Caco-2 (cell line): ENCODE data around the gene CPEB1. TPM values are rescaled to one million over a fixed set of nuclear protein-coding genes. Genes with fewer than 3 reads are reported as not detected.

Experiments
- BruUV-seq: library from RNA; stranded (reverse); fragments of 400-500 nt; replicated peaks from 2 replicates; lab custom pipeline; 2021; lab: Mats Ljungman, UMichigan
- CTCF ChIA-PET: fragments of 300-600 bp; sonication (Branson Sonifier 250); formaldehyde crosslinking; loops from one replicate; lab custom pipeline; 2022; ENCODE audit warnings: antibody characterized with exemption; lab: Charles Lee
- POLR2A ChIA-PET: fragments of 300-600 bp; sonication (Branson Sonifier 250); formaldehyde crosslinking; loops from one replicate; lab custom pipeline; 2022; ENCODE audit warnings: antibody characterized with exemption; lab: Charles Lee
- DNase-seq, 2 experiments: peaks; one replicate each; pipeline versions ENCODE4 v3.0.0 to v3.0.0-alpha.2; 2020 to 2022
- H3K27me3 ChIP-seq: replicated peaks from 2 replicates; pipeline ENCODE4 v1.6.0; 2011; ENCODE audit warnings: low read length; ENCODE audit not compliant: control insufficient read depth, insufficient read depth
- H3K36me3 ChIP-seq: 2 replicates; pipeline ENCODE4 v1.5.1; 2011; ENCODE audit warnings: low read length; ENCODE audit not compliant: control insufficient read depth, insufficient read depth
- H3K4me1 ChIP-seq: fragments of 250-450 bp; sonication (Bioruptor Pico); 2 replicates; pipeline ENCODE4 v1.5.1; 2020; ENCODE audit warnings: mild to moderate bottlenecking
- H3K4me3 ChIP-seq: 2 replicates; pipeline ENCODE4 v1.5.1; 2011; ENCODE audit warnings: low read depth, mild to moderate bottlenecking, control low read depth, low read length
- H3K9me3 ChIP-seq: fragments of 250-450 bp; sonication (Bioruptor Pico); 2 replicates; pipeline ENCODE4 v1.5.1; 2020; ENCODE audit warnings: mild to moderate bottlenecking, moderate library complexity
- H3K27ac Mint-ChIP-seq: one replicate; pipeline ENCODE4 v1.8.0; 2022; ENCODE audit warnings: mixed read lengths; ENCODE audit not compliant: unreplicated experiment
- H3K27me3 Mint-ChIP-seq: one replicate; pipeline ENCODE4 v1.8.0; 2022; ENCODE audit warnings: mixed read lengths; ENCODE audit not compliant: insufficient read depth, unreplicated experiment
- H3K36me3 Mint-ChIP-seq: one replicate; pipeline ENCODE4 v1.8.0; 2022; ENCODE audit warnings: mild to moderate bottlenecking, mixed read lengths; ENCODE audit not compliant: insufficient read depth, unreplicated experiment
- H3K4me1 Mint-ChIP-seq: one replicate; pipeline ENCODE4 v1.8.0; 2022; ENCODE audit warnings: low read depth, mixed read lengths; ENCODE audit not compliant: unreplicated experiment
- H3K4me3 Mint-ChIP-seq: one replicate; pipeline ENCODE4 v1.8.0; 2022; ENCODE audit warnings: mild to moderate bottlenecking, moderate library complexity, mixed read lengths; ENCODE audit not compliant: unreplicated experiment
- H3K9me3 Mint-ChIP-seq: one replicate; pipeline ENCODE4 v1.8.0; 2022; ENCODE audit warnings: mixed read lengths; ENCODE audit not compliant: unreplicated experiment
- CTCF ChIP-seq, 2 experiments: fragments of 200-600 bp in 1 of 2; IDR thresholded peaks; 1 replicate in 1 of 2; 2 replicates in 1 of 2; pipeline versions ENCODE4 v1.5.1 to v1.8.0; 2011 to 2022; ENCODE audit warnings: antibody characterized with exemption in 1 of 2, control low read depth in 1 of 2, inconsistent platforms in 1 of 2, low read depth in 1 of 2, low read length in 1 of 2, mild to moderate bottlenecking in 1 of 2, moderate library complexity in 1 of 2; ENCODE audit not compliant: insufficient read depth in 1 of 2, severe bottlenecking in 1 of 2, unreplicated experiment in 1 of 2
- intact Hi-C: fragments of 100-400 bp; cut with micrococcal nuclease; formaldehyde crosslinking; loops from one replicate; pipeline ENCODE4 v1.10.0; 2022; ENCODE audit not compliant: unreplicated experiment
- total RNA-seq: library from RNA; stranded (reverse); gene quantifications from 2 replicates; pipeline ENCODE4 v1.2.3, GENCODE V29; 2022

Gene CPEB1
- total RNA-seq, 1 experiment from 2014 or later: 0.82 TPM

- Histone ChIP-seq H3K27me3 (no peaks in the 10 kb centered on the region), H3K36me3 (no peaks in the 10 kb centered on the region), H3K4me3 (no peak overlapping the region), H3K4me1 (no peaks in the 10 kb centered on the region), H3K9me3 (no peaks in the 10 kb centered on the region)
- H3K4me3 Mint-ChIP-seq: no peak overlapping the region
- TF ChIP-seq CTCF (IDR thresholded peaks at IDR 0.05; ENCODE audit: insufficient read depth in 1 of 2, low read depth in 1 of 2, low read length in 1 of 2, severe bottlenecking in 1 of 2, unreplicated experiment in 1 of 2): no peak
- POLR2A ChIA-PET: interaction anchor here (0.6 kb wide), 1 partner anchor 290 kb away, joined by 5 read pairs; no protein-coding TSS in a partner anchor
- intact Hi-C loops: no loop called here
- H3K9me3 Mint-ChIP-seq: no peaks in the 10 kb centered on the region
- no peak for DNase-seq
- no peaks in the 10 kb centered on the region for H3K36me3 Mint-ChIP-seq
- H3K27me3 Mint-ChIP-seq: no peaks in the 10 kb centered on the region
- CTCF ChIA-PET: no interaction called here
- H3K27ac Mint-ChIP-seq: no peak overlapping the region
- H3K4me1 Mint-ChIP-seq: no peaks in the 10 kb centered on the region
- no TSS peak for BruUV-seq
These were observed 98.5 kb downstream of the CPEB1 start for GRCh38 chr15:82548700-82549099.

- no TSS peak for BruUV-seq
- Histone ChIP-seq H3K36me3 (no peaks in the 10 kb centered on the region), H3K4me3 (no peak overlapping the region), H3K27me3 (no peaks in the 10 kb centered on the region), H3K4me1 (no peaks in the 10 kb centered on the region), H3K9me3 (no peaks in the 10 kb centered on the region)
- H3K4me3 Mint-ChIP-seq: no peak overlapping the region
- no peak for DNase-seq
- TF ChIP-seq CTCF (IDR thresholded peaks at IDR 0.05; ENCODE audit: insufficient read depth in 1 of 2, low read depth in 1 of 2, low read length in 1 of 2, severe bottlenecking in 1 of 2, unreplicated experiment in 1 of 2): no peak
- H3K4me1 Mint-ChIP-seq: no peaks in the 10 kb centered on the region
- H3K27ac Mint-ChIP-seq: no peak overlapping the region
- intact Hi-C loops: no loop called here
- ChIA-PET CTCF (no interaction called here), POLR2A (no interaction called here)
- peaks cover 10% of the 10 kb centered on the region for H3K36me3 Mint-ChIP-seq
- H3K9me3 Mint-ChIP-seq: no peaks in the 10 kb centered on the region
- no peaks in the 10 kb centered on the region for H3K27me3 Mint-ChIP-seq
These were observed 101.7 kb downstream of the CPEB1 start for GRCh38 chr15:82545478-82545877.

GRCh38 chr15:82545002-82545401 is 102.2 kb downstream of the CPEB1 start:
- POLR2A ChIA-PET: no interaction called here
- CTCF ChIA-PET: no interaction called here
- no peak for TF ChIP-seq CTCF (IDR thresholded peaks at IDR 0.05; ENCODE audit: insufficient read depth in 1 of 2, low read depth in 1 of 2, low read length in 1 of 2, severe bottlenecking in 1 of 2, unreplicated experiment in 1 of 2)
- H3K9me3 ChIP-seq: no peaks in the 10 kb centered on the region
- no peaks in the 10 kb centered on the region for H3K36me3 ChIP-seq
- DNase-seq: no peak
- Mint-ChIP-seq H3K27me3 (no peaks in the 10 kb centered on the region), H3K4me3 (no peak overlapping the region), H3K36me3 (peaks cover 15% of the 10 kb centered on the region), H3K9me3 (no peaks in the 10 kb centered on the region), H3K4me1 (no peaks in the 10 kb centered on the region), H3K27ac (no peak overlapping the region)
- H3K27me3 ChIP-seq: no peaks in the 10 kb centered on the region
- H3K4me1 ChIP-seq: no peaks in the 10 kb centered on the region
- BruUV-seq: no TSS peak
- intact Hi-C loops: no loop called here
- H3K4me3 ChIP-seq: no peak overlapping the region
